ENCODE data around the gene TAF11L13.
"Not testable (repeated sequence)": the region's sequence is repeated elsewhere in the genome, so short reads cannot be mapped to it uniquely, and the experiment has no call there.

Gene TAF11L13

GRCh38 chr5:17631788-17632187, at the start of gene TAF11L13:
TAF11L13 (plus strand) TSS chr5:17632088.
- not testable (repeated sequence) for DNase-seq (ENCODE audit: low read depth in 2 of 2)

GRCh38 chr5:17585658-17586057, 46.2 kb upstream of the TAF11L13 start, which contains the start of gene TAF11L7:
TAF11L7 (minus strand) TSS chr5:17585758.
- DNase-seq (ENCODE audit: low read depth in 2 of 2) = not testable (repeated sequence)

- DNase-seq (ENCODE audit: low read depth in 2 of 2) = not testable (repeated sequence)
These were observed 41.0 kb upstream of the TAF11L13 start, which contains the start of gene TAF11L8 for GRCh38 chr5:17590860-17591259. TAF11L8 (minus strand) TSS chr5:17590960.

- DNase-seq (ENCODE audit: low read depth in 2 of 2) = not testable (repeated sequence)
These were observed 37.6 kb upstream of the TAF11L13 start, which contains the start of gene TAF11L9 for GRCh38 chr5:17594255-17594654. TAF11L9 (minus strand) TSS chr5:17594394.

GRCh38 chr5:17597728-17598127, 34.2 kb upstream of the TAF11L13 start, which contains the start of gene TAF11L10:
TAF11L10 (minus strand) TSS chr5:17597828.
- DNase-seq (ENCODE audit: low read depth in 2 of 2) = not testable (repeated sequence)

- not testable (repeated sequence) for DNase-seq (ENCODE audit: low read depth in 2 of 2)
These were observed 28.0 kb upstream of the TAF11L13 start, which contains the start of gene TAF11L11 for GRCh38 chr5:17603880-17604279. TAF11L11 (plus strand) TSS chr5:17604183.

GRCh38 chr5:17604951-17605350, 26.9 kb upstream of the TAF11L13 start:
- DNase-seq (ENCODE audit: low read depth in 2 of 2) = no peak

- DNase-seq (ENCODE audit: low read depth in 2 of 2) = not testable (repeated sequence)
These were observed 24.4 kb upstream of the TAF11L13 start for GRCh38 chr5:17607461-17607860.

- not testable (repeated sequence) for DNase-seq (ENCODE audit: low read depth in 2 of 2)
These were observed 21.8 kb upstream of the TAF11L13 start, which contains the start of gene TAF11L12 for GRCh38 chr5:17610092-17610491. TAF11L12 (plus strand) TSS chr5:17610392.

- DNase-seq (ENCODE audit: low read depth in 2 of 2) = no peak
These were observed 16.8 kb upstream of the TAF11L13 start for GRCh38 chr5:17614872-17615605.

GRCh38 chr5:17619354-17619753, 12.5 kb upstream of the TAF11L13 start:
- DNase-seq (ENCODE audit: low read depth in 2 of 2) = no peak

GRCh38 chr5:17620627-17621026, 11.3 kb upstream of the TAF11L13 start:
- DNase-seq (ENCODE audit: low read depth in 2 of 2) = no peak

- DNase-seq (ENCODE audit: low read depth in 2 of 2) = no peak
These were observed 6.2 kb upstream of the TAF11L13 start for GRCh38 chr5:17625686-17626085.

GRCh38 chr5:17634160-17634559, 2.3 kb downstream of the TAF11L13 start, which contains the start of gene TAF11L14:
TAF11L14 (plus strand) TSS chr5:17634460.
- no peak for DNase-seq (ENCODE audit: low read depth in 2 of 2)

GRCh38 chr5:17649232-17649631, 17.3 kb downstream of the TAF11L13 start:
- DNase-seq (ENCODE audit: low read depth in 2 of 2) = not testable (repeated sequence)

- not testable (repeated sequence) for DNase-seq (ENCODE audit: low read depth in 2 of 2)
These were observed 23.4 kb downstream of the TAF11L13 start for GRCh38 chr5:17655201-17655759.

GRCh38 chr5:17655921-17656320, 24.0 kb downstream of the TAF11L13 start:
- DNase-seq (ENCODE audit: low read depth in 2 of 2) = no peak

- DNase-seq (ENCODE audit: low read depth in 2 of 2) = no peak
These were observed 31.3 kb downstream of the TAF11L13 start for GRCh38 chr5:17663182-17663581.

GRCh38 chr5:17665836-17666235, 33.9 kb downstream of the TAF11L13 start:
- DNase-seq (ENCODE audit: low read depth in 2 of 2) = no peak

- no peak for DNase-seq (ENCODE audit: low read depth in 2 of 2)
These were observed 34.9 kb downstream of the TAF11L13 start for GRCh38 chr5:17666726-17667235.

GRCh38 chr5:17670353-17670752, 38.5 kb downstream of the TAF11L13 start:
- DNase-seq (ENCODE audit: low read depth in 2 of 2) = no peak

GRCh38 chr5:17678751-17679324, 47.0 kb downstream of the TAF11L13 start:
- no peak for DNase-seq (ENCODE audit: low read depth in 2 of 2)
